Prostate gland (tissue), 2 donors: ENCODE data around the gene IGSF6. TPM values are rescaled to one million over a fixed set of nuclear protein-coding genes. Genes with fewer than 3 reads are reported as not detected.

Source experiments
- DNase-seq: peaks from one replicate; pipeline ENCODE4 v3.0.0-alpha.2; 2019; ENCODE audit warnings: low spot score
- H3K27ac ChIP-seq, 2 donors: fragments of 200-600 bp; sonication (generic); 2 replicates each; pipeline ENCODE4 v1.5.1; 2017 to 2019
- H3K27me3 ChIP-seq: fragments of 200-600 bp; sonication (generic); replicated peaks from 2 replicates; pipeline ENCODE4 v1.5.1; 2019; ENCODE audit not compliant: insufficient read depth
- H3K36me3 ChIP-seq, 2 donors: fragments of 200-600 bp; sonication (generic); 1 replicate in 1 of 2; 2 replicates in 1 of 2; pipeline versions ENCODE4 v1.5.1 to v1.8.1; 2017 to 2019
- H3K4me1 ChIP-seq: fragments of 200-600 bp; sonication (generic); replicated peaks from 2 replicates; pipeline ENCODE4 v1.5.1; 2019
- H3K4me3 ChIP-seq, 2 donors: fragments of 200-600 bp; sonication (generic); 2 replicates each; pipeline ENCODE4 v1.5.1; 2017 to 2019
- H3K9me3 ChIP-seq: fragments of 200-600 bp; sonication (generic); 2 replicates; pipeline ENCODE4 v1.5.1; 2017
- CTCF ChIP-seq, 4 experiments: fragments of 200-600 bp in 2 of 4; fragments of 450-650 bp in 2 of 4; sonication (generic) in 2 of 4; IDR thresholded peaks; 1 replicate in 3 of 4; 2 replicates in 1 of 4; pipeline ENCODE4 v1.5.1; 2016 to 2019; ENCODE audit warnings: antibody characterized with exemption in 4 of 4, mild to moderate bottlenecking in 2 of 4, moderate library complexity in 2 of 4
- POLR2A ChIP-seq: fragments of 450-650 bp; IDR thresholded peaks from one replicate; pipeline ENCODE4 v1.6.1; 2016; ENCODE audit warnings: antibody characterized with exemption, mild to moderate bottlenecking
- POLR2AphosphoS5 ChIP-seq: sonication (generic); formaldehyde crosslinking; IDR thresholded peaks from one replicate; pipeline ENCODE4 v1.6.1; 2017; ENCODE audit warnings: antibody characterized with exemption
- WGBS: methylation state at CpG from one replicate; pipeline ENCODE4 v1.1.5; 2018; 5-methylcytosine and 5-hydroxymethylcytosine counted together
- intact Hi-C: fragments of 100-400 bp; cut with DNase I; formaldehyde crosslinking; loops from one replicate; pipeline ENCODE4 v1.14.2; 2022
- total RNA-seq, 2 donors: library from RNA; depleted of rRNA; stranded (reverse); fragments of >200 nt; gene quantifications; one replicate each; pipeline ENCODE4 v1.1.0, GENCODE V29; 2016

IGSF6 gene
- total RNA-seq, 2 donors from 2014 or later, result 4.5 TPM; not detected in 1

GRCh38 chr16:21613781-21614180 lies 38.6 kb downstream of the IGSF6 start:
- intact Hi-C loops, result no loop called here
- 58% methylated on average over 2 of the region's 2 CpGs for WGBS
- no peak for TF ChIP-seq POLR2AphosphoS5
- Histone ChIP-seq H3K4me3 (no peak overlapping the region), H3K9me3 (no peaks in the 10 kb centered on the region), H3K36me3 (no peaks in the 10 kb centered on the region), H3K27me3 (no peaks in the 10 kb centered on the region), H3K27ac (no peak overlapping the region), H3K4me1 (no peaks in the 10 kb centered on the region)
- no peak for DNase-seq

- TF ChIP-seq POLR2AphosphoS5 (no peak), CTCF (IDR thresholded peaks at IDR 0.05) (no peak), POLR2A (no peak)
- Histone ChIP-seq H3K9me3 (no peaks in the 10 kb centered on the region), H3K27me3 (no peaks in the 10 kb centered on the region), H3K4me3 (no peak overlapping the region), H3K27ac (no peak overlapping the region), H3K4me1 (no peaks in the 10 kb centered on the region), H3K36me3 (no peaks in the 10 kb centered on the region)
- no peak for DNase-seq
- intact Hi-C loops, result no loop called here
- WGBS, result 91% methylated on average over 4 of the region's 4 CpGs
Observed at GRCh38 chr16:21613361-21613760, 39.0 kb downstream of the IGSF6 start.

GRCh38 chr16:21611556-21612384 lies 40.6 kb downstream of the IGSF6 start:
- WGBS, result 62% methylated on average over 7 of the region's 7 CpGs
- no peaks in the 10 kb centered on the region for H3K4me1 ChIP-seq
- no peak for DNase-seq

GRCh38 chr16:21611198-21611555 lies 41.2 kb downstream of the IGSF6 start:
- Histone ChIP-seq H3K36me3 (no peaks in the 10 kb centered on the region), H3K27me3 (no peaks in the 10 kb centered on the region), H3K9me3 (no peaks in the 10 kb centered on the region), H3K4me3 (no peak overlapping the region), H3K4me1 (no peaks in the 10 kb centered on the region), H3K27ac (no peak overlapping the region)
- intact Hi-C loops, result no loop called here
- TF ChIP-seq POLR2AphosphoS5 (no peak), POLR2A (no peak), CTCF (IDR thresholded peaks at IDR 0.05) (no peak)
- WGBS, result 59% methylated on average over 4 of the region's 4 CpGs
- no peak for DNase-seq

More at GRCh38 chr16:21611556-21612384, 40.6 kb downstream of the IGSF6 start:
- H3K36me3 ChIP-seq, result no peaks in the 10 kb centered on the region
- intact Hi-C loops, result no loop called here
- H3K9me3 ChIP-seq, result no peaks in the 10 kb centered on the region
- no peak for TF ChIP-seq POLR2AphosphoS5
- TF ChIP-seq CTCF (IDR thresholded peaks at IDR 0.05), result no peak
- no peak for TF ChIP-seq POLR2A
- H3K27ac ChIP-seq, result no peak overlapping the region
- no peak overlapping the region for H3K4me3 ChIP-seq
- no peaks in the 10 kb centered on the region for H3K27me3 ChIP-seq

- Histone ChIP-seq H3K4me3 (no peak overlapping the region), H3K9me3 (no peaks in the 10 kb centered on the region), H3K36me3 (no peaks in the 10 kb centered on the region), H3K27ac (no peak overlapping the region), H3K27me3 (no peaks in the 10 kb centered on the region), H3K4me1 (no peaks in the 10 kb centered on the region)
- 31% methylated on average over 2 of the region's 2 CpGs for WGBS
- no peak for TF ChIP-seq POLR2AphosphoS5
- no peak for TF ChIP-seq CTCF (IDR thresholded peaks at IDR 0.05)
- no peak for TF ChIP-seq POLR2A
- intact Hi-C loops, result no loop called here
- DNase-seq, result no peak
Observed at GRCh38 chr16:21610766-21611165, 41.6 kb downstream of the IGSF6 start.
